ENCODE results near the gene INPP4B. TPM values are rescaled to one million over a fixed set of nuclear protein-coding genes. Genes with fewer than 3 reads are reported as not detected.
"Not testable (repeated sequence)": the region's sequence is repeated elsewhere in the genome, so short reads cannot be mapped to it uniquely, and the experiment has no call there.

The INPP4B gene
- total RNA-seq, 1 donor from 2014 or later: 84.9 TPM

DNA sequence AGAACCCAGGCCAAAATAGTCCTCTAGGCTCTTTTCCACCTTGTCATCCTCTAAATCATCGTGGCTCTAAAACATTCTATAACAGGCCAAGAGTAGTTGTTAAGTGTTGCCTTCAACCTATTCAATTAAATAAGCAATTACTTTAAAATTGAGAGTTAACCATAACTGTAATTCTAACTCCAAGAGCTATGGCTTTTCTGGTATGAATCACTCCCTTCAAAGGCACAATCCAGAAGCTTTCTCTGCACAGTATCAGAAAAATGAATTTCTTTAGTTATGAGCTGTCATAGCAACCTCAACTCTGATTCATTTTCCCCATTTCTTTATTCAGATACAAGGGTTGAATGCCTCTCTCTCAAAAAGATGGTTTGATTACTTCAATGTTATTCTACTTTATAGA is 21.7 kb downstream of the INPP4B start:
- DNase-seq (ENCODE audit: low spot score): no peak

DNA sequence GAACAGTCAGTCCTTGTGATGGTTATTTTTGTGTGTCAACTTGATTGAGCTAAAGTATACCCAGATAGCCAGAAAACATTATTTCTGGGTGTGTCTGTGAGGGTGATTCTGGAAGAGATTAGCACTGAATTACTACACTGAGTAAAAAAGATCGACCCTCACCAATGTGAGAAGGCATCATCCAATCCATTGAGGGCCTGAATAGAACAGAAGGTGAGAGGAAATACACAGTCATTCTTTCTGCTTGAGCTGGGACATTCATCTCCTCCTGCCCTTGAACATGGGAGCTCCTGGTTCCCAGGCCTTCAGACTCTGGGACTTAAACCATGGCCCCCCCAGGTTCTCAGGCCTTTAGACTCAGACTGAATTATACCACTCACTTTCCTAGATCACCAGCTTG is 22.3 kb downstream of the INPP4B start:
- DNase-seq (ENCODE audit: low spot score): no peak

DNA sequence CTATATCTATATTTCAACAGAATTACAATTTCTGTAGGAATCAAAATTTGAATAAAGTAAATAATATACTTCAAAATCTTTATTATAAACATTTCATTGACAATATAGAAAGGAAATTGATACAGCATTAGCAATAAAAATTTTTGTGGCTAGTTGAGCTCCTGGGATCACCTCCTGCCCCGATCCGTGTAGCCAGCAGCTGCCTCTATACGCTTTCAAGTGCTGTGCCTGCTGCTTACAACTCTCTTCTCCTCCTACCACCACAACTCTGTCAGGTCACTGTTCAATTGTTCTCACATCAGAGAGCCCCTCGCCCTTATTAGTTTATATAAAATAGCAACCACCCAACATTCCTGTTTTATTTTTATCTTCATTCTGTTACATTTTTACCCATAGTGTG is 27.6 kb downstream of the INPP4B start:
- no peak for DNase-seq (ENCODE audit: low spot score)

GRCh38 chr4:142818031-142818430 is 28.1 kb downstream of the INPP4B start:
- DNase-seq (ENCODE audit: low spot score): no peak

DNA sequence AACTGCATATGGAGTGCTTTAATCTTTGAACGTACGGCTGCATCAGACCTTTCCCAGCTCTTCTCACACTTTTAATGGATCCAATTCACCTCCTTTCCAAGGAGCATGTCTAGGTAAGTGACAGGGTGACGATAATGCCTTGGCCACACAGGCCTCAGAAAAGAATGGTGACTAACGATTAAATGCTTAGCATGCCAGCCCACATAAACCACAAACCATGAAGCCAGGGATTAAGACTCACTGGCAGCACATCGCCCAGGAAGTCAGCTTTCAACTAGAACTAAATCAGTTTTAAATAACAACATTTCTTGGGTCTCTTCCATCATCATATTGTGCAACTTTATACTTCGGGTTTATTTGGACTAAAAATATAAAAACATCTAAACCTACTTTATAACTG is 28.7 kb downstream of the INPP4B start:
- DNase-seq (ENCODE audit: low spot score): no peak

DNA sequence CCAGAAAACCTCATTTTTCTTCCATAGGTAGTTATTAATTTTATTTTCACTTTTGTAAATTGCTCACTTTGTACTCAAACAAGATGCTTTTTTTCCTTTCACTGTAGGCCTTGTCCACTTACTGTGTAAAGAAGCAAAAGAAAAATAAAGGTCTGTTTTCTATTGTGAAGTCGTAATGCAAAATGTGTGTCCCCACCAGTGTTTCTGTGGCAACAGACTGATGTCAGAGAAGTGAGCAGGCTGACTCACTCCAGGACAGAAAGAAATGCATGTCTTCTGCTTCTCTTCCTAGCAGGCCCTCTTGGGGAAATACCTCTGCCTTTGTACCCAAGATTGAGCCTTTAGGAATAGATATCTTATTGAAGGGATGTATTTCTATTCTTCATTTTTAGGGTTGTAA is 30.3 kb downstream of the INPP4B start:
- no peak for DNase-seq (ENCODE audit: low spot score)

DNA sequence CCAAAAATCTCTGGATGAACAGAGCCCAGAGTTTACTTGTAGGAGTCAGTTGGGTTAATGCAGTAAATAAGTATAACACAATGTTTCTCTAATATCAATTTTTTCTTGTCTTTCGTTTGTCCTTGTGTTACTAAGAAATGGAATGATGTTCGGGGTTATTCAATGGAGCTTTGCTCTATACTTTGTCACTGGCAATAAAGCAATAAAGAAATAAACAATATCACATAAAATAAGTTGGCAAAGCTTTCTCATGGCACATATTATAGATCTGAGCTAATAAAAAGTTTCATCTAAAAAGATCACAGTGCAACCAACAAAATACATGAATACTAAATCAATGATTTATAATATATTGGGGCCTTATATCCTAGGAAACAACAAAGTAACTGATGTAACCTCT is 32.7 kb downstream of the INPP4B start:
- DNase-seq (ENCODE audit: low spot score): no peak

DNA sequence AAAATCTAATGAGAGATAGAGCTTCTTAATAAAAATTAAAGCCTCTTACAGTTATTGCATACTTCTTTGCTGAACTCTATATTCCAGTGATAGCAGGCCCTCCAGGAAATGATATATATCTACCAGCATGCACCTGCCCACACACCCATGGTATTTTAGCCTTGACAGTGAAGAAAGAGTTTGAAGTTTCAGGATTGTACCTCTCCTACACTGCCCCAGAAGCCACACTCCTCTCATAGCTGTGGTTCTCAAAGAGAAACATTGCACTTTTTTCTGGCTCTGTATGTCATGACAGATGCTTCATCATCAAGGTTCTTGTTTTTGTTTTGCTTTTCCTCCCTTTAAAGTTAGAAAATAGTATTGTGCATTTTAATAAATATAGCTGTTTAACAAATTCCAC is 34.0 kb downstream of the INPP4B start:
- no peak for DNase-seq (ENCODE audit: low spot score)

- no peak for DNase-seq (ENCODE audit: low spot score)
Measured at GRCh38 chr4:142811034-142811433, 35.1 kb downstream of the INPP4B start.

DNA sequence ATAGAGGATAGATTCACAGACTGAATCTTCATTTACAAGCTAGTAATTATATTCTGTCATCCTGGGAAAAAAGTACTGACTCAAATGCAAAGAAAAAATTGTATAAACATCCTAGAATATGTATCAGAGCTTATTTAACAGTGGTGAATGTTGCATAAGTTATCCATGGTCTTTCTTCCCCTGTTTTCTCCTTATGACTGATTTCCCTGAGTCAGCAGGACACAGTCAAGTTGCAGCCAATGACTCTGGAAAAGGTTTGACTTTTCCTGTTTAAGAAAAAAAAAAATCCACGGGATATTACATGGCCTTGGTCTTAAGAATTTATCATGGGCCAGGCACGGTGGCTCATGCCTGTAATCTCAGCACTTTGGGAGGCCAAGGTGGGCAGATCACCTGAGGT is 36.5 kb downstream of the INPP4B start:
- no peak for DNase-seq (ENCODE audit: low spot score)

DNA sequence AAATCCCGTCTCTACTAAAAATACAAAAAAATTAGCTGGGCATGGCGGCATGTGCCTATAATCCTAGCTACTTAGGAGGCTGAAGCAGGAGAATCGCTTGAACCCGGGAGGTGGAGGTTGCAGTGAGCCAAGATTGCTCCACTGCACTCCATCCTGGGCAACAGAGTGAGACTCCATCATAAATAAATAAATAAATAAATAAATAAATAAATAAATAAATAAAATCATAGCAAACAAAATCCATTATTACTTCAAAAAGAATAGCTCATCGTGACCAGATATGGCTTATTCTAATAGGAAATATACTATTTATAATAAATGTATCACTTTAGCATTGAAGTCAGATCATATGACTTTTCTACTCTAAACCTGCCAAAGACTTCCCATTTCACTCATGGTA is 42.2 kb downstream of the INPP4B start:
- not testable (repeated sequence) for DNase-seq (ENCODE audit: low spot score)

DNA sequence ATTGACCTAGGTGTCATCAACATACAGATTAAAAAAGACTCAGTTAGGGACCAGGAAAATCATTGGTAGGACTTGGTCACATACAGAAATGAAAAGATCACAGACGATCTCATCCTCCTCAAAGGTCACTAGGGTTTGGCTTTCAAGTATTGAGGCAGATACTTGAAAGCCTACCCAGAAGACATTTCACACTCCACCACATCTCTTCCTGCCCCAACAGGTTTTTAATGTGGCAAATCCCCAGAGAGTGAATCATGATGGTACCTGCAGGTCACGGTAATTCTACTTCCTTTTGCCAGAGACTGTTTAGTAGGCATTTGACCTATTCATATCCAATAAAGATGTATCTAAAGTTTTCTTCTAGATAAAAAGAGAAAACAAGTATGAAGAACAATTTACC is 44.1 kb downstream of the INPP4B start:
- DNase-seq (ENCODE audit: low spot score): no peak

DNA sequence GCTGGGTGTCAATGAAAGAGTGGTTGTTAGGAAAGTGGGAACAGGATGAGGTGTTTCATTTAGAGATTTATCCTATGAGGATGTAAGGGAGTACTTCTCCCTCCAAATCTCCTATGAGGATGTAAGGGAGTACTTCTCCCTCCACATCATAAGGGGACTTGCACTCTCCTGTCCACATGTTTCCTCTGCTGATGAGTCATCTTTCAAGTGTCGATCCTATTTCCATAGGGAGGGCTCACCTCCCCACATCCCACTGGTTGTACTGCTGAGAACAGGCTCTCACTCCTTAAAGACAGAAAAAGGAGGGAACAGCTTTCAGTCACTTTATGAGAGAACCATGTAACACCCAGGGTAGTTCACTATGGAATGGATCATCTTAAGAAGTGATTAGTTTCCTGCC is 65.0 kb downstream of the INPP4B start:
- no peak for DNase-seq (ENCODE audit: low spot score)

DNA sequence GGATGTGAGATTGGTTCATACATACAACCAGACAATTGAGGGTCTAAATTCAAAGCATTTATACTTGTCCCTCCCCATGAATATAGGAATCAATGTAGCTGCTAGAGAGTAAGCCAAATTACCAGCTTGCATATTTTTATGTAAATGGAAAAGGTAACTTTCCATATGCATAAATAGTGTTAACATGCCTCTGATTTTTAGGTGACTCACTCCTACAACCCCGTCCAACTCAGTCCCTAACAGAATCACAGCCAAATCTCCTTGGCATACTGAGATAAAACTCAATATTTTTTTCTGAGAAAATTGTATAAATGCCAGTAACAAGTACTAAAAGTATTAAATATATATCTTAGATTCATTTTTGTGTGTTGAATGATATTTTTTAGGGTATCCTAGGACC is 67.2 kb downstream of the INPP4B start:
- DNase-seq (ENCODE audit: low spot score): no peak

GRCh38 chr4:142778430-142778829 is 67.7 kb downstream of the INPP4B start:
- DNase-seq (ENCODE audit: low spot score): no peak

DNA sequence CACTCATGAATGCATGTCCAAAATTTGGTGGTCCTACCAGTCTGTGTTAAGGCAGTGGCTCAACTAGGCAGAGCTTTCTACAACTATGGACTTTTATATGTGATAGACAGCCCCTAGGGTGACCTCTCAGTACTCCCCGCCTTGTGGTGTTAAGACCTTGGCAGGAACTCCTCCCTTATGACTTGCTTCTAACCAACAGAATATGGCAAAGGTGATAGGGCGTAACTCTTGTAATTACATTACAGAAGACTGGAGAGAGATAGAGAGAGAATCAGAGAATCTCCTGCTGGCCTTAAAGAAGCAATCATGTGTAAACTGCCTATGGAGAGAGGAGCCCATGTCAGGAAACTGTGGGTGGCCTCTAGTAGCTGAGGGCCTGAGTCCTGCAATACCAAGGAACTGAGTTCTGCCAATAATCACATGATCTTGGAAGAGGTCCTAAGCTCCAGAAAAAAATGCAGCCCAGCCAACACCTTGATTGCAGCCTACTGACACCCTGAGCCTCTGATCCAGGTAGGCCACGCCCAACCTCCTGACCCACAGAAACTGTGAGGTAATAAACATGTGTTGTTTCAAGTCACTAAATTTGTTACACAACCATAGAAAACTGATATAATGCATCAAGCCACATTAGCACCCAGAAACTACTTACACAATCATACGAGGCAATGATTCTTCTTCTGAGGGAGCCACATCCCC is 68.9 kb downstream of the INPP4B start:
- no peak for DNase-seq (ENCODE audit: low spot score)

GRCh38 chr4:142776026-142776425 is 70.1 kb downstream of the INPP4B start:
- no peak for DNase-seq (ENCODE audit: low spot score)

DNA sequence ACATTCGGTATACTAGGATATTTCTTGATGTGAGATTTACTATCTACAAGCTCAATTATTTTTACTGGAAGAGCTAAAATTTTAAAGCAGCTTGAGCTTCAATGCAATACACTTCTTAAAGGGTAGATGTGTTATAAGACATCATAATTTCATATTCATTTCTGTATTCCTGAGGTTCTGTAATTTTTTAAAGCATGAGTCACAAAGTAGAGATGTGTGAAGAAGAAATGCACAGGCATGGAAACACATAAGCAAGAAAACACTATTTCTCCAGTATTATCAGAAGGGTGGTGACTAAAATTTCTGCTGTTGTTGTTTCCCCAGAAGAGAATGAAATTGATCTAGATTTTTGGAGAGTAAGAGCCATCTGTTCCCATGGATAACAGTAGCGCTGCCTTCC is 72.6 kb downstream of the INPP4B start:
- no peak for DNase-seq (ENCODE audit: low spot score)

DNA sequence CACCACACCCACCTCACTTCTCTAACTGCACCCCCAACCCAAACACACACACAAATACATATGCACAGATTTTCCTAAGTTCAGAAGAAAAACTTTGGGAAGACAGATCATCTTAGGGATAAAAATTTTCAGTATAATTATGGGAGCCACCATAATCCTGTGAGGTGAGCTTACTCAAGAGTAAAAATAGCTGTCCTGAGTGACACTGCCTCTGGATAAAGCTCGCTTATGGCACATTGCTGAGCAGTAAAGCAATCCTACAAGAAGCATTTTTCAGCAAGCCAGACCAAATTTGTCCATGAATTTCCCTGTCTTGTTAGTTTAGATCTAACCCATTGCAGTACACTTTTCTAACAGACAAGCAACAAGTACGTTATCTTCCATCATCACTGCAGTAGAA is 83.8 kb downstream of the INPP4B start:
- no peak for DNase-seq (ENCODE audit: low spot score)

- no peak for DNase-seq (ENCODE audit: low spot score)
Measured at GRCh38 chr4:142752202-142752786, 93.8 kb downstream of the INPP4B start.

- DNase-seq (ENCODE audit: low spot score): no peak
Measured at GRCh38 chr4:142743121-142743825, 102.8 kb downstream of the INPP4B start.

DNA sequence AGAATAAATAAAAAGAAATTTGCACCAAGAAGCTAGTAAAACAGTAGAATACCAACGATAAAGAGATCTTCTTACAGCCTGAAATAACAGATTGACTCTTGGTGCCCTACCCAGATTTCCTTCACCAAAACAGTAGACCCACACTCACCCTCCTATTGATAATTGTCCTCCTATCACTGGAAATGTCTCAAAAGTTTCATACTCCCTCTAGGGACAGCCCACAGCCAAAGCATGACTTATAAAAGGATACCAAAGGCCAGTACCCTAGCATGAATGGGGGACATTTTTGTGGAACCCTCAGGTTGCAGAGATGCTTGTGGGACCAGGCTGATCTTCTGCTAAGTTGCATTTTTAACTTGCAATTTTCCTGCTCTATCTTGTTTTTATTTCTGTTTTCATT is 104.1 kb downstream of the INPP4B start:
- no peak for DNase-seq (ENCODE audit: low spot score)

- no peak for DNase-seq (ENCODE audit: low spot score)
Measured at GRCh38 chr4:142728233-142728632, 117.9 kb downstream of the INPP4B start.
